Stimulated activated CD8-positive, alpha-beta memory T cell treated with anti-CD3 and anti-CD28 coated beads, Interleukin-2, amount 100 ng/mL, for 48 hours (primary cell): Measurements from ENCODE around the gene KCTD16.

Experiments used
- DNase-seq, 2 donors: peaks; one replicate each; pipeline ENCODE4 v3.0.0-alpha.2; 2020; ENCODE audit warnings: low read depth in 2 of 2

The KCTD16 gene

GRCh38 chr5:144460600-144460999 is 289.9 kb downstream of the KCTD16 start:
- DNase-seq: no peak

DNA sequence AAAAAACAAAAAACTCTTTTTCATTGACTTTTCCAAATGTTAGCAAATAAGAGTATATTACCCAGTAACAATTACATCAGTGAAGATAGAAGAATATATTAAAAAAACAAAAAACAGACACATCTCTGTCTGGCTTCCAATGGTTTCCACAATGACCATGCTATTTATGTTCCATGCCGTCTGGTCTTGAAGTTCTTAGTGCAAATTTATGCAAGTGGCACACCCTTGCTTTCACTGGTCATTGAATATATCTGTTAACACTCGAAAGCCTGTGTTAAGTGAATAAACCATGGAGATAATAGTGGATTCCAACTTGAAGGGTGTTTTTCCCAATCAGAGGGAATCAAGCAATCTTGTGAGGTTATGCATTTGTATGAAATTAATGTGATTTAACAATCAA is 291.9 kb downstream of the KCTD16 start:
- DNase-seq: no peak

DNA sequence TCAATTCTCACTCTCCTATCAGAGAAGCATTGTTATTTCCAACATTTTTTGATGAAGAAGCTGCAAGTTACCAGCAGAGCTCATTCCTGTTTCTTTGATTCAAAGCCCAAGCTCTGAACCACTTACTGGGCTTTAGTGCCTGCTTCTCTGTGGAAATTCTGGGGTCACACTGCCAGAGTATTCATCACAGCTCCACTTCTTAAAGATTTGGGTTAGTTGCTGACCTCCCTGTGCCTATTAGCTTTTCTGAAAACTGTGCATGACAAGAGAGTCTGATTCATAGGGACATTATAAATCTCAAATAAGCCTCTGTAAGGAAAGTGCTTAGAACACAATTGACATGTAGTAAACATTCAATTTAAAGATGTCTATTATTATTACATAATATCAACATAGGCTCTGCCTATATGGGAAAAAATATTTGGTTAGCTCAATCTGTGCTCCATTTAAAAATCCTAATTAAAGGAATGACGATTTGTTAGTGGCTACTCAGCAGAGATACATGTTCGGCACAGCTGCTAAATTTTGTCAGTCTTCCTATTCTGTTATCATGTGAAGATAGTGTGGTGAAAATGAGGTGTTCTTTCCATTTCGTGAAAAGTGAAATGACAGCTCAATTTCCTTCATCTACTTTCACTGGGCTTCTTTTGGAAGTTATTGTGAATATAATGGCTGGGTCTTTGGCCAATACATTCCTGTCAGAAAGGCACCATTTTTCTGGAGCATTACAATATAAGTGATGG is 293.0 kb downstream of the KCTD16 start:
- no peak for DNase-seq

GRCh38 chr5:144464306-144464705 is 293.6 kb downstream of the KCTD16 start:
- no peak for DNase-seq

- no peak for DNase-seq
These were observed 294.8 kb downstream of the KCTD16 start for GRCh38 chr5:144465441-144465840.

GRCh38 chr5:144467792-144468191 is 297.1 kb downstream of the KCTD16 start:
- no peak for DNase-seq

- DNase-seq: no peak
These were observed 297.9 kb downstream of the KCTD16 start for GRCh38 chr5:144468571-144468970.

DNA sequence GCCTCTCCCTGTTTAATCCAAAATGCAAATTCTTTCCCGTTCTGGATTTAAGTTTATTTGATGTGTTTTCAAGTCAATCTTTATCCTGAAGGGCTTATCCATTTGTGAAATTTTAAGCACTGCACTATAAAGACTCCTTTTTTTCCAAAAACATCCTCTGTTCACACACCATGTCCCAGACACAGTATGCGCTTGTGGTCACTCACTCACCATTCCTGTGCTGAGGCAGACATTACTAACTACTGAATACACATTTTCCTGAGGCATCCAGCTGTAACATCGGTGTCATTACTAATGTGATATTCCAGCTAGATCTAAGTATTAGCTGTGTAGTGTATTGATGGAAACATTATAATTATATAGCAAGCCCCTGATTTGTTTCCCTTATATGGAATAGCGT is 298.4 kb downstream of the KCTD16 start:
- no peak for DNase-seq

DNA sequence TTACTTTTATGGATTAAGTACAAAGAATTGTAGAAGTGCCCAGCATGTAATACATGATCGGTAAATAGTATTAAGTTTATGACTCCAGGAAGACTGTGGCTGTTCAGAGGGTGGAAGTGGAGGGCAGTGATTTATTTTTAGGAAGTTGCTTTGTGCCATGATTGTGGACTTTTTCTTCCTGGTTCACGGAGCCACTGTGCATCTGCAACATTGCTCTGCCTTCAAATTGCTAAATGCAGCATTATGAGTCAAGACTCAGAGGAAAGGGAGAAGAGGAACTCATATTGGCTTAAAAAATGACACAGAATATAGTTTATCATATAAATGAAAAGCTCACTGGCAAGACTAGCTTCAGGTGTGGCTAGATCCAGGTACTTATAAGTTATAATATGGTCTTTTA is 301.5 kb downstream of the KCTD16 start:
- DNase-seq: no peak

DNA sequence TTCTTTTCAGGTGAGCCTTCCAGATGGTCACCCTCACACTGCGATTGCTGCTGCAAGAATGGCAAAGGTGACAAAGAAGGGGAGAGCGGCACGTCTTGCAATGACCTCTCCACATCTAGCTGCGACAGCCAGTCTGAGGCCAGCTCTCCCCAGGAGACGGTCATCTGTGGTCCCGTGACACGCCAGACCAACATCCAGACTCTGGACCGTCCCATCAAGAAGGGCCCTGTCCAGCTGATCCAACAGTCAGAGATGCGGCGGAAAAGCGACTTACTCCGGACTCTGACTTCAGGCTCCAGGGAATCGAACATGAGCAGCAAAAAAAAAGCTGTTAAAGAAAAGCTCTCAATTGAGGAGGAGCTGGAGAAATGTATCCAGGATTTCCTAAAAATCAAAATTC is 303.0 kb downstream of the KCTD16 start:
- no peak for DNase-seq

DNA sequence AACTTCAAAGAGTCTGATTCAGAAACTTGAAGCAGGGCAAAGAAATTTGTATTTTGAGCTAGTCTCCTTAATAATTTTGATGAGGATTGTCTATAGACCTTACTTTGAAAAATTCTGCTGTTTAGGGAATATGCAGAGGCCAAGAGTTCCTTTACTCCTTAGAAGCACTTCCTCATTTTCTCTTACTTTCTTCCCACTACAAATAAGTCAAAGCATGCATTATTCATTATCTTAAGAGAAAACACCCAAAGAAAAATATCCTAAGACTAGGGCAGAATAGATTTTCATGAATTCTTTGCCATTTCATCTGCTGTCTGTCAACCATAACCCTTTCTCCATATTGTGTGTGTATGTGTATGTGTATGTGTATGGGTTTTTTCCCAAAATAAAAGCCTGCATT is 307.9 kb downstream of the KCTD16 start:
- DNase-seq: no peak

- no peak for DNase-seq
These were observed 311.2 kb downstream of the KCTD16 start for GRCh38 chr5:144481861-144482260.

DNA sequence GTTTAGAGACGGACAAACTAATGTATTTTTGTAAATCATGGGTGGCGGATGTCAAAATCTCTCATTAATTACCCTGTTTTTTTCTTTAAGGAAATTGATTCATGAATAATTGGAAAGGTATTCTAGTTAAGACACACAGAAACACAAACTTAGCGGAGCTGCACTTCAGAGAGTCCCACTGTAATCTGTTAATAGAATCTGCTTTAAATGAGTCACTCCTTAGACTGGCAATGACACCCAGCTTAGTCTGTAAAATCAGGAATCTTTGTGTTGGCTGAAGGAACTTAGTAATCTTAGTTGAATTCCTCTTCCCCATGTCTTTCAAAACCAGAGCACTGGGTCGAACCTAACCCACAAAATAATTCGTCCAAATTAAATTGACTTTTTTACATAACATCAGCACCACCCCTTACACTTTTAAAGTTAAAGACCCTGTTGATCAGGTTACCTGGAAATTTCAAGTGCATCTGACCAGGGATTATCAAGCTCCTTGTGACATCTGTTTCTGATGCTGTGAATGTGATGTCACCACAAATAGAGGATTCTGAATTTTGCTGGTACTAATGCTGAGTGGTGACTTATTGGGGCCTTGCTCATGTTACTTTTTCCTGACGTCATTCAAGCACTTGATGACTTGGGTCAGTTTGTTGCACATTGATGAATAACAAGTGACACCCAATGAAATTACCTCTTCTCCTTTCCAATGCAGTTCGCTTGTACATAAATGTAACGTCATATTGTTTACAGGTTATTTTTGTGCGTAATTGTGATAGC is 313.6 kb downstream of the KCTD16 start:
- no peak for DNase-seq

DNA sequence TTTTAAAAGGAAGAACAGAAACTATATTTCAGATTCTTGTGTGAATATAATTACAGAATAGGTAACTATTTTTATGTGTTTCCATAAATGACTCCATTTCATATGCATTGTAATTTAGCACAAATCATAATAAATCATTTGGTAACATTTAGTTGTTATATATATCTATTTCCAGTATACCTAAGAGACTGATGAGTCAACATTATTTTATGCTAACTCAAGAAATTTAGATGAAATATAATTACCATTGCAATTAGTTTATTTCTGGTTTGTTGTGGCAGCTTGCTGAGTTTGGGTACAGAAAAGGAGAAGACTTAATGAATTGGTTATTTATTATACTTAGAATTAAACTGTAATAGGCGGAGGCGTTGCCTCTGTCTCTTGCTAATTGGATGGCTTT is 314.9 kb downstream of the KCTD16 start:
- DNase-seq: no peak

GRCh38 chr5:144487207-144487606 is 316.5 kb downstream of the KCTD16 start:
- no peak for DNase-seq

DNA sequence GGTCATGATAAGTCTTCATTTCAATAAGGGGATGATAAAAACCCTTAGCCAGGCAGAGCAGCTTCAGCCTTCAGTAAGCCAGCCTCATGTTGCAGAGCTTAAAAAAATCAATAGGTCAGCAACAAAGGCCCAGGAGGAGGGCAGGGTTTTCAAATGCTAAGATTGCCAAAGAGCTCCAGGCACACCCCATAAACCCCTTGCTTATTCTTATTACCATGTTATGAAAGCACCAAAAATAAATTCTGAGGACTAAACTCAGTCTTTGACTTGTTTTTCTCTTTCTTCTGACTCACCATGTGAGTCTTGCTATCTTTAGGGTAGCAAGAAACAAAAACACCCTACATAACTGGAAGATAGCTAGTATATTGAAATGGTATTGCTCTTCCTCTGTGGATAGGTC is 317.1 kb downstream of the KCTD16 start:
- DNase-seq: no peak

DNA sequence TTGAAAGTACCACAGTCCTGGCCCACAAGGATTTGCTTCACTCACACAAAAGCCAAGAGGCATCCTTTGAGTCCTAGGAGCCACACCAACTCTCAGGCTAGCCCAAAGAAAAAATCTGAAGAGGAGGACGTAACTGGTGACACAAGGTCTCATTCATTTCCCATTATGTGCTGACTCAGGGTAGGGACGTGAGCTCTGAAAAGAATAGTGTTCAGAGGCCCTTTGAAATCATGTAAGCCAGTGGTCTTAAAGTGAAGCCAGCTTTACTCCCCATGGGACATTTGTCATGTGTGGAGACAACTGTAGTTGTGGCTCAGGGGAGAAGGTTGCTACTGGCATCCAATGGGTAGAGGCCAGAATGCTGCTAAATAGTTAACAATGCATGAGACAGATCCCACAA is 332.4 kb downstream of the KCTD16 start:
- no peak for DNase-seq

GRCh38 chr5:144504929-144505577 is 334.4 kb downstream of the KCTD16 start:
- DNase-seq: no peak

DNA sequence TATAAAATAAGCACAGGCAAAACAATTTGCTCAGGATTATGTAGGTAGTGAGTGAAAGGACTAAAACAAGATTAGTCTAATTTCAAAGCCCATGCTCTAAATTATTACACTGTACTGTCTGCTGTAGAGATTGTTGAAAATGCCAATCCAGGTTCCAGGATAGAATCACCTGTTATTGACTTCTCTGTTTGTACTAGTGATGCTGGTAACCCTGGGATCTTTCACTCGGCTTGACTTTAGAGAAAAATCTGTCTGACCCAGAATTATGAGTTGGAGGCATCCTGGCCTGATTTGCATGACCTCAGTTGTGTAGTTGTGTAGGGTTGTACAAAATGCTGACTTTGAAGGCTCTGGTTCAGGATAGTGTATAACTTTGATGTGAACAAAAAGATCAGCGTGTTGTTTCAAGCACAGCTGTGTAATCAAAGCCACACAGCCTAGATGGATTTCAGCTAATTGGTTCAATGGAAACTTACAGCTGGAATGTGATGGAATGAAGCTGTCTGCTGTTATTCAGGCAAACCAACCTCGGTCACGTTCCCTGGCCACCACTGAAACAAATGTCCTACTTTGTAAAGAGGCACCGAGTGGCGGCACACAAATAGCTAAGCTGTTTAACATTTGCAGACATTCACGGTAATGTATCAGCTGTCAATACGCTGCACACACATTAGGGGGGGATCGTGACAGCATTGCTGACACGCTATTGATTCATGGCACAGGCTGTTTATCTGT is 340.3 kb downstream of the KCTD16 start:
- no peak for DNase-seq

- no peak for DNase-seq
These were observed 341.0 kb downstream of the KCTD16 start for GRCh38 chr5:144511580-144512072.

DNA sequence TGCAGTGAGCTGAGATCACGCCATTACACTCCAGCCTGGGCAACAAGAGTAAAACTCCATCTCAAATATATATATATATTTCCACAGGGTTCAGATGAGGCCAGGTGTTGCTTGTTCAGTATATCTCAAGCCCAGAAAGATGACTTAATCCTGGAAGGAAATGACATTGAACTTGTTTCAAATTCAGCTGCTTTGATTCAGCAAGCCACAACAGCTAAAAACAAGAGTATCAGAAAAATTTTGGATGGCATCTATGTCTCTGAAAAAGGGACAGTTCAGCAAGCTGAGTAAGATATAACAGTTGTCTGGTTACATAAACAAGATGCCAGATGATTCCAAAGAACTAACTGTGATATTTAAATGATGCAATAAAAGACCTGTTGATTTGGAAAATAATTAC is 352.0 kb downstream of the KCTD16 start:
- DNase-seq: no peak

- DNase-seq: no peak
These were observed 354.3 kb downstream of the KCTD16 start for GRCh38 chr5:144525000-144525399.
